ENCODE data around the gene ORC1. TPM values are rescaled to one million over a fixed set of nuclear protein-coding genes. Genes with fewer than 3 reads are reported as not detected.

ORC1 gene
- total RNA-seq, 4 donors from 2014 or later: 0.29 to 2.6 (median 0.50) TPM

DNA sequence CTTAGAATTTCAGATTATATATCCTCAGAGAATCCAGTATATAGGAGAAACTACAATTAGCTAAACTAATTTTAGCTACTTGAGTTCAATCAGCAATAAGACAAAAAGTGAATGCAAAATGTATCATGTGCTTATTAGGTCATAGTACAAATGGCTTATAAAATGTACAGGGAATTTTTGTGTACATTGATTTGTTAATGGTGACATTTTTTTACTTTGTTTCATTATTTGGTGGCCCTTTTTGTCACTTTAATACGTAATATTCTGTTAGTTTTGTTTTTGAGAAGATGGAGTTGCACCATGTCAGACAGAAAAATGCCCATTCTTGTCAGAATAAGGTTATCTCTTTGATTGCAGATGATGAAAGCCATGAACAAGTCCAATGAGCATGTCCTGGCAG, 71.8 kb downstream of the ORC1 start:
- Histone ChIP-seq H3K4me3 (no peak overlapping the region), H3K27me3 (no peaks in the 10 kb centered on the region), H3K36me3 (peaks cover 0 to 11% of the 10 kb centered on the region in 2 donors), H3K4me1 (peaks cover 0 to 4% of the 10 kb centered on the region in 2 donors), H3K9me3 (no peaks in the 10 kb centered on the region), H3K27ac (no peak overlapping the region)
- TF ChIP-seq, protein P1, sequence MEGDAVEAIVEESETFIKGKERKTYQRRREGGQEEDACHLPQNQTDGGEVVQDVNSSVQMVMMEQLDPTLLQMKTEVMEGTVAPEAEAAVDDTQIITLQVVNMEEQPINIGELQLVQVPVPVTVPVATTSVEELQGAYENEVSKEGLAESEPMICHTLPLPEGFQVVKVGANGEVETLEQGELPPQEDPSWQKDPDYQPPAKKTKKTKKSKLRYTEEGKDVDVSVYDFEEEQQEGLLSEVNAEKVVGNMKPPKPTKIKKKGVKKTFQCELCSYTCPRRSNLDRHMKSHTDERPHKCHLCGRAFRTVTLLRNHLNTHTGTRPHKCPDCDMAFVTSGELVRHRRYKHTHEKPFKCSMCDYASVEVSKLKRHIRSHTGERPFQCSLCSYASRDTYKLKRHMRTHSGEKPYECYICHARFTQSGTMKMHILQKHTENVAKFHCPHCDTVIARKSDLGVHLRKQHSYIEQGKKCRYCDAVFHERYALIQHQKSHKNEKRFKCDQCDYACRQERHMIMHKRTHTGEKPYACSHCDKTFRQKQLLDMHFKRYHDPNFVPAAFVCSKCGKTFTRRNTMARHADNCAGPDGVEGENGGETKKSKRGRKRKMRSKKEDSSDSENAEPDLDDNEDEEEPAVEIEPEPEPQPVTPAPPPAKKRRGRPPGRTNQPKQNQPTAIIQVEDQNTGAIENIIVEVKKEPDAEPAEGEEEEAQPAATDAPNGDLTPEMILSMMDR (IDR thresholded peaks at IDR 0.05 in 4 of 5, conservative IDR thresholded peaks at IDR 0.05 in 1 of 5): no peak
- TF ChIP-seq POLR2A (IDR thresholded peaks at IDR 0.05): no peak
- intact Hi-C loops (cut with DNase I; ENCODE audit: low total_unique reads) (no loop called here), in situ Hi-C loops (cut with MboI; ENCODE audit: low sequenced_read_pairs in 4 of 4) (no loop called here)
- ATAC-seq (no peak), DNase-seq (no peak)

DNA sequence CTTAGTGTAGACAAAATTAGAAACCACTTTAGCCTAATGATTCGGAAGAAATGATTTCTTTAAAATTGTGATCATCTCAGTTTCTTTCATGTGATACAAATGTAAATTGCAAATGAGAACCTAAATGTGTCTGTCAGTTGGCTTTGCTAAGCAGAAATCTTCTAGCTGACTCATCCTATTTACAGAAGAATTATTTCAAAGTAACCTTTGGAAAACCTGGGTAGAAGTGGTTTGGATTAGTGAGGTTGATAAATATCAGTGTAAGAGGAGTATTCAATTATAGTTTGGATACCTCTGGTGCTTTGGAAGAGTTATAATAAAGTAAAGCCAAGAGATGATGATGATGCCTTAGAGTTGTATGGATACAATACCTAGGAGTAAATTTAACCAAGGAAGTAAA, 75.6 kb downstream of the ORC1 start:
- H3K27ac ChIP-seq: no peak overlapping the region
- H3K4me1 ChIP-seq: no peaks in the 10 kb centered on the region
- peaks cover 0 to 6% of the 10 kb centered on the region in 2 donors for H3K36me3 ChIP-seq
- intact Hi-C loops (cut with DNase I; ENCODE audit: low total_unique reads) (no loop called here), in situ Hi-C loops (cut with MboI; ENCODE audit: low sequenced_read_pairs in 4 of 4) (no loop called here)
- no peaks in the 10 kb centered on the region for H3K9me3 ChIP-seq
- TF ChIP-seq POLR2A (IDR thresholded peaks at IDR 0.05): no peak
- TF ChIP-seq, protein P1 (IDR thresholded peaks at IDR 0.05 in 4 of 5, conservative IDR thresholded peaks at IDR 0.05 in 1 of 5): no peak
- ATAC-seq: no peak
- no peak overlapping the region for H3K4me3 ChIP-seq
- DNase-seq: no peak
- no peaks in the 10 kb centered on the region for H3K27me3 ChIP-seq

DNA sequence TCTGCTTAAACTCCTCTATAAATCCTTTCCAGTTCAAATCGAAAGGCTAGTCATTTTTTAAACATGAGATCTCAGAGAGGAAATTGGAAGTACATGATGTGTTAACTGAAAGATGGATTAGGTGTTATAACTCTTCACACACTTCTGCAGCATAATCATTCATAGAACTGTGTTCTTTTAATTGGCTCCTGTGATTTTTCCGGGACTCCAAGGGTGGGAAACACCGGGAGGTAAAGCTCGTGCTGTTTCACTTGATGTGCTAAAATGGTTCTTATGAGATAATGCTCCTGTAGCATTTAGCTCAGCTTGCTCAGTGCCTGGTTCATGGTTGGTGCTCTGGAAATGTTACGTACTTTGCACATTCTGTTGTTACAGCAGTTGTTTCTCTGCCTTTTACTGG, 78.4 kb downstream of the ORC1 start:
- intact Hi-C loops (cut with DNase I; ENCODE audit: low total_unique reads) (no loop called here), in situ Hi-C loops (cut with MboI; ENCODE audit: low sequenced_read_pairs in 4 of 4) (no loop called here)
- Histone ChIP-seq H3K27ac (no peak overlapping the region), H3K9me3 (no peaks in the 10 kb centered on the region), H3K36me3 (no peaks in the 10 kb centered on the region), H3K4me1 (no peaks in the 10 kb centered on the region), H3K27me3 (no peaks in the 10 kb centered on the region), H3K4me3 (no peak overlapping the region)
- ATAC-seq: no peak
- TF ChIP-seq POLR2A (IDR thresholded peaks at IDR 0.05): no peak
- TF ChIP-seq, protein P1 (IDR thresholded peaks at IDR 0.05 in 4 of 5, conservative IDR thresholded peaks at IDR 0.05 in 1 of 5): no peak
- DNase-seq: no peak

DNA sequence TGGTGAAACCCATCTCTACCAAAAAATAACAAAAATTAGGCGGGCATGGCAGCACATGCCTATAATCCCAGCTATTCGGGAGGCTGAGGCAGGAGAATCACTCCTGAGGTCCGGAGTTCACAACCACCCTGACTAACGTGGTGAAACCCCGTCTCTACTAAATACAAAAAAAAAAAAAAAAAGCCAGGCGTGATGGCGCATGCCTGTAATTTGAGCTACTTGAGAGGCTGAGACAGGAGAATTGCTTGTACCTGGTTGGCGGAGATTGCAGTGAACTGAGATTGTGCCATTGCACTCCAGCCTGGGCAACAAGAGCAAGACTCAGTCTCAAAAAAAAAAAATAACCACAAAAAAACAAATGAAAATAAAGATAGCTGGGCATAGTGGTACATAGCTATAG, 80.5 kb downstream of the ORC1 start:
- Histone ChIP-seq H3K9me3 (no peaks in the 10 kb centered on the region), H3K36me3 (no peaks in the 10 kb centered on the region), H3K4me3 (no peak overlapping the region), H3K27ac (no peak overlapping the region), H3K4me1 (no peaks in the 10 kb centered on the region), H3K27me3 (no peaks in the 10 kb centered on the region)
- no peak for DNase-seq
- in situ Hi-C loops (cut with MboI; ENCODE audit: low sequenced_read_pairs in 4 of 4) (no loop called here), intact Hi-C loops (cut with DNase I; ENCODE audit: low total_unique reads) (no loop called here)
- no peak for ATAC-seq
- TF ChIP-seq, protein P1 (IDR thresholded peaks at IDR 0.05 in 4 of 5, conservative IDR thresholded peaks at IDR 0.05 in 1 of 5): no peak

Other genes with a start within 250 kb of the ORC1 start
- gene CC2D1B, start 38.2 kb downstream of the ORC1 start, total RNA-seq: 10 to 100 TPM; 34.1 to 62.7 (median 52.2) TPM
- 1 to 10 TPM; 3.0 to 8.2 (median 5.3) TPM for gene PRPF38A, start 179 bp upstream of the ORC1 start, total RNA-seq
- gene TUT4, start 148.7 kb upstream of the ORC1 start, total RNA-seq: 100 to 1,000 TPM in 1 of 4 donors, 10 to 100 TPM in 3; 51.7 to 152 (median 67.5) TPM
- 10 to 100 TPM in 1 of 4 donors, 1 to 10 TPM in 3; 1.7 to 13.0 (median 6.6) TPM for gene GPX7, start 197.9 kb upstream of the ORC1 start, total RNA-seq
- under 1 TPM in 2 of 4 donors, not detected in 2; 0.33 to 0.41 TPM for gene SHISAL2A, start 228.7 kb upstream of the ORC1 start, total RNA-seq

Data from gastrocnemius medialis (tissue), 4 donors.